HG03135 (cell line): Measurements from ENCODE around the gene ERP44.
"Not testable (repeated sequence)": the region's sequence is repeated elsewhere in the genome, so short reads cannot be mapped to it uniquely, and the experiment has no call there.

Source experiments
- ATAC-seq: cut with Tn5 transposase; IDR thresholded peaks from one replicate; pipeline ENCODE4 v1.9.1; 2021; ENCODE audit warnings: mild to moderate bottlenecking, moderate library complexity; ENCODE audit not compliant: unreplicated experiment

ERP44 gene

DNA sequence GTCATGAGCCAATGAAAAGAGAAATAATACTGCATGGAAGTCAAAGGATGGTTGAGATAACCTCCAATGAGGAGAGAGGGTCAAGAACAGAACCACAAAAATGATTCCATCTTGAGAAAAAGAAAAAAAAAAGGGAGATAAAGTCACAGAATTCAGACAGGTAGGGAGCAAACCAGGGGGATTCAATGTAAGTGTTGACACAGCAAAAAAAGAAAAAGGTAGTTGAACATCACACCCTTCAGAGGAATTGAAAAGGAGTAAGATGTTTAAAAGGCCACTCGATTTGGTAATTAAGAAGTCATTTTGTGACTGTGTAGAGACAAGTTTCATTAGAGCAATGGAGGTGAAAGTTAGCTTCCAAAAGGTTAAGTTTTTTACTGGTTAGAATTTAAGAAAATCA, 79.3 kb downstream of the ERP44 start:
- no peak for ATAC-seq

DNA sequence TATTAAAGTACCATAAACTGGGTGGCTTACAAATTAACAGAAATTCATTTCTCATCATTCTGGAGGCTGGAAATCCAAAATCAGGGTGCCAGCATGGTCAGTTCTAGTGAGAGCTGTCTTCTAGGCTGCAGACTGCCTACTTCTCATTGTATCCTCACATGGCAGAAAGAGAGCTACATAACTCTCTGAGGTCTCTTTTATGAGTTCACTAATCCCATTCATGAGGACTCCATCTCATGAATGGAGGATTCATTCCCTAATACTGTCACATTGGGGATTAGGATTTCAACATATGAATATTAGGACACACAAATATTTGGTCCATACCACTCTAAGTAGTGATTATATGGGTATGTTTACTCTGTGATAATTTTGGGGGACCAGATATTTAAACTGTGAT, 84.0 kb downstream of the ERP44 start:
- ATAC-seq, result no peak

DNA sequence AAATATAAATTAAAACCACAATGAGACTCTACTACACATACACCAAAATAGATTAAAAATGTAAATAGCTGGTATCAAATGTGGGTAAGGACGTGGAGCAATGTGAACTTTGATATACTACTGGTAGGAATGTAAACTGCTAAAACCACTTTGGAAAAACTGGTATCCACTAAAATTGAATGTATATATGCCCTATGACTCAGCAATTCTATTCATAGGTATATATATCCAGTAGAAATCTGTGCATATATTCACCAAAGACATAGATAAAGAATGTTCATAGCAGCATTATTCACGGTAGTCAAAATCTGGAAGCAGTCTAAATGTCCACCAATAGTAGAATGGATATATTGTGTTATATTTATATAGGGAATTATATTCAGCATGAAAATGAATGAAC, 85.2 kb downstream of the ERP44 start:
- no peak for ATAC-seq

- ATAC-seq, result no peak
Observed at GRCh38 chr9:100012279-100012678, 86.5 kb downstream of the ERP44 start.

- no peak for ATAC-seq
Observed at GRCh38 chr9:100011062-100011681, 87.6 kb downstream of the ERP44 start.

DNA sequence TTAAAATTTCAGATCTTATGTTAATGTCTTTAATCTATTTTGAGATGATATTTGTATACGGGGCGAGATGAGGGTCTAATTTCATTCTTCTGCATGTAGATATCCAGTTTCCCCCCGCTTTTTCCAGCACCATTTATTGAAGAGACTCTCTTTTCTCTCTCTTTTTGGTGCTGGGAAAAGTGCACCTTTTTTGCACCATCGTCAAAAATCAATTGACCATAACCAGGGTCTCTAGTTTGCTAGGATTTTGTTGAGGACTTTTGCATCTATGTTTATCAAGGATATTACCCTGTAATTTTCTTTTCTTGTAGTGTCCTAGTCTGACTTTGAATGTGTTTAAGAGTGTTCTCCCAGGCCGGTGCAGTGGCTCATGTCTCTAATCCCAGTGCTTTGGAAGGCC, 99.0 kb downstream of the ERP44 start:
- ATAC-seq, result no peak

DNA sequence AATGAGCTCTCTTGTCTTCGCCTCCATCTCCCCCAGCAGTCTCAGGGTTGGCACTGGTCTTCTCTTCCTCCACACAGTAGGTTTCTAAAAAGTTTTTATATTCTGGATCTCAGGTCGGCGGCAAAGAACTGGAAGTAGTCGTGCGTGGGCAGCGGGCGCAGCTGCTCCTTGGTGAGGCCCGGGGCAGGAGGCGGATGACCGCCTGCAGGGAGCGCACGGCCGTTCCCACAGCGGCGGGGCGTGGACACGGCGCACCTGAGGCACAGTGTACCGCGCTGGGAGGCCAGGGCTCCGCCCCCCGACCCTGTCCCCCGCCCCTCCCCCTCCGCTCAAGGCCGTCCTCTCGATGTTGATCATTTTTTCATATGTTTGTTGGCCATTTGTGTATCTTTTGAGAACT, 99.9 kb downstream of the ERP44 start:
- ATAC-seq, result no peak

GRCh38 chr9:99998266-99998665, 100.5 kb downstream of the ERP44 start:
- ATAC-seq, result no peak

DNA sequence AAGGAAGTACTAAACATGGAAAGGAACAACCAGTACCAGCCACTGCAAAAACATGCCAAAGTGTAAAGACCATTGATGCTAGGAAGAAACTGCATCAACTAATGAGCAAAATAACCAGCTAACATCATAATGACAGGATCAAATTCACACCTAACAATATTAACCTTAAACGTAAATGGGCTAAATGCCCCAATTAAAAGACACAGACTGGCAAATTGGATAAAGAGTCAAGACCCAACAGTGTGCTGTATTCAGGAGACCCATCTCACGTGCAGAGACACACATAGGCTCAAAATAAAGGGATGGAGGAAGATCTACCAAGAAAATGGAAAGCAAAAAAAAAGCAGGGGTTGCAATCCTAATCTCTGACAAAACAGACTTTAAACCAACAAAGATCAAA, 108.3 kb downstream of the ERP44 start:
- not testable (repeated sequence) for ATAC-seq

DNA sequence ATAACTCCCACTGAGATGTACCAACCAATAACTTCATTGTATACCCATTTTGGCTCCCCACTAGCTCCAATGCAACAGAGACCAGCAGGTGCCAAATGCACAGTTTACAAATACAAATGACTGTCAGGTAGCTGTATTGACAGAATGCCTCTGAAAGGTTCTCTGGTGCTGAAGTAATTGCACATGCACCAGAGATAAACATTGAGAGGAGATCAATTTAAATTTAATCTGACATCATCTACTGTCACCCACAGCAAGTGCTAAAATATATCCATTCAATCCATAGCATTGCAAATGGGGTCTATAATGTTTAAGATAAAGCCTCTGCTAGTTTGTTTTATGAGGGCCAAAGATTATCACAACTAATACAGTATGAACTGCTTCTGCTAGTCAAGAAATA, 112.2 kb downstream of the ERP44 start:
- no peak for ATAC-seq

DNA sequence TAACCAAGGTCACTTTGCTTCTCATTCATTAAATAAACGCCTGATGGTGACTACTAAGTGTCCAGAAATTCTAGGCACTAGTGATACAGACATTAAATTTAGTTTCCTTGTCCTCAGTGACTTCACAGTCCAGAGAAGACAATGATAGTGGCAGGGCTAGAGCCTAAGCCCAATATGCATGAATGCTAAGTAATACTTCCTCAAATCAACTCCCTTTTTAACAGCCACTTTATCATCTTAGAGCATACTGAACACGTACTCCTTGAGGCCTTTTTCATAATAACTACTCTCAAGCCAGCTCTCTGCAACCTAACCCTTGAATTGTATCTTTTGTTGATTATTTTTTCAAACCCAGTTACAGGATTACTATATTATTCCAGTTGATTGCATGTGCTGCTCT, 118.2 kb downstream of the ERP44 start:
- no peak for ATAC-seq

GRCh38 chr9:99978221-99978620, 120.6 kb downstream of the ERP44 start:
- no peak for ATAC-seq

- ATAC-seq, result no peak
Observed at GRCh38 chr9:99977033-99977792, 121.6 kb downstream of the ERP44 start.

DNA sequence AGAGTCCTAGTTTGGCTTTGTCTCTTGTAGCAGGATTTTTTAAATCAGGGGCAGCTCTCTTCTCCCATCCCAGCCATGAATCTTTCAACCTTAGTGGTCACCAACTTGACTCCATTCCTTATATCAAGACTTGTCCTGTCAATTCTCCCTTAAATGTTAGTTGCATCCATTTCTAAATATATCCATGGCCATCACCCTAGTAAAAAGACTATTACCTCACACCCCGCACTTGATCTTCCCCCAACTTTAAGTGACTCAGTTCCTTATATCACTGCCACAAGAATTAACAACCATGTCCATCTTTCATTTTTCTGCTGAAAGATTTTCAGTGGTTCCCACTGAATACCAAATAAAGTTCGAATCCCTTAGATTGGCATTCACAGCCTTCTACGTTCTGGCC, 125.3 kb downstream of the ERP44 start:
- ATAC-seq, result no peak

- ATAC-seq, result no peak
Observed at GRCh38 chr9:99971410-99971809, 127.4 kb downstream of the ERP44 start.

GRCh38 chr9:99970481-99970880, 128.3 kb downstream of the ERP44 start:
- ATAC-seq, result no peak

DNA sequence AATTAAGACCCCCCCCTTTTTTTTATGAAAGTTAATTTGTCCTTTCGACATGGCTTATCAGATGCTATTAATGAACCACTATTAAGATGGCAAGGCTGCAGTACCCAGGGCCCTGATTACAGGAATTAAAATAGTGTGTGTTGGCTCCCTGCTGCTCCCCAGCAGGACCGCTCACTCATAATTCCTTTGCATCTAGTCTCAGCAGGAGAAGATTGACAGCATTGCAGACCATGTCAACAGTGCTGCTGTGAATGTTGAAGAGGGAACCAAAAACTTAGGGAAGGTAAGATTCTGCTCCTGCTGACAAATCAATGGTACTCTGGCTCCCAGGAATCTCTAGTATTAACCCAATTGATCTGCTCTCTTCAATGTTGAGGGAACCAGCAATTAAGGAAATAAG, 131.3 kb downstream of the ERP44 start:
- ATAC-seq, result no peak

- ATAC-seq, result no peak
Observed at GRCh38 chr9:99966716-99967115, 132.1 kb downstream of the ERP44 start.

DNA sequence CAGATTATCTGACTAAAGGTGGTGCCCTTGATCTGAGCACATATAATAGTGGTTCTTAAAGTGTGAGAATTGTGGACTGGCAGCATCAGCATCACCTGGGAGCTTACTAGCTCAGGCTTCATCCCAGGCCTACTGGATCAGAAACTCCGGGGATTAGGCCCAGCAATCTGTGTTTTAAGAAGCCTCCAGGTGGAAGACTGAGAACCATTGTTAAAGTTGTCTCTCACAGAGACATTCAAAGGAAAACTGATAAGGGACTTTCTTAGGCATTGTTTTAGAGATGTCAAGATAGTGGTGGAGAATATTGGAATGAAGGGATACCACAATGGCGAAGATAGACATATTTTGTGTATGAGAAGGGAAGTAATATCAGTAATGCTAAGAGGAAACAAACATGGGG, 132.8 kb downstream of the ERP44 start:
- ATAC-seq, result no peak

- ATAC-seq, result no peak
Observed at GRCh38 chr9:99964336-99964735, 134.5 kb downstream of the ERP44 start.

DNA sequence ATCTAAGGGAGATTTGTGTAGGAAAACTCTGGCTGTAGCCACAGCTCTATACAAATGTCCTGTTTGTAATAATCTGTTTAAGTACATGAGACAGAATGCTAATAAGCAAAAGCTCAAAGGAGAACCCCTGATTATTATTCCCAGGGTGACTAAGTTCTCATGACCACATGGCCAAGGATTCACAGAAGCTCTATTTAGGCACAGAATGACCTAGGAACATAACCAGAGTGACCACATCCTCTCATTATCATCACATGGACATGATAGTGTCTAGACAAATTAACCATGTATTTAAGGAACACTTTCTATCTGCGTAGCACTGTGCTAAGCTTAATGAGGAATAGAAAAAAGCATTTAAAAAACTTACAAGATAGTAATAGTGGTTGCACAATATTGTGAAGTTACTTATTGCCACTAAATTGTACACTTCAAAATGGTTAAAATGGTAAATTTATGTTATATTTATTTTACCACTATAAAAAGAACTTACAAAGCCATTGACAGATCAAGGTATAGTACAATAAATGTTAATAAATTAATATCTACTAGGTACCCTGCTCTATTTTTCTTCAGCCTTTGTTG, 136.0 kb downstream of the ERP44 start:
- no peak for ATAC-seq

DNA sequence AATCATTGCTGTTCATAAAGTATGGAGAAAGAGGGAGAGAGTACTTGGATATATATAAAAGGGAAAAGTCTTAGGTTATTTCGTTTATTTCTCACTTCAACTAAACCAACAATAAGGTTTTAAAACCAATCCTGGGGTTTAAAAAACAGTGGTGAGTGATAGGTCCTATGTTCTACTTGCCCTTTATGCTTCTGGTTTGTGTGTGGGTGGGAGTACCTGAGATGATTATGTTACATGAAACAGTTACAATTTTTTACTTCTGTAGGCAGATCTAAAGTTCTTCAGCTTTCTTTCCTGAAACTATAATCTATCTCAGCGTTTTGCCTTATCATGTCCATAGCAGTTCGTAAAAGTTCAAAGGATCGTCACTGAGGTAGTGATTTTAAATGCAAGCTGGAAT, 143.2 kb downstream of the ERP44 start:
- ATAC-seq, result no peak
